ENCODE measurements around the gene ZBTB7C.

ZBTB7C gene

DNA sequence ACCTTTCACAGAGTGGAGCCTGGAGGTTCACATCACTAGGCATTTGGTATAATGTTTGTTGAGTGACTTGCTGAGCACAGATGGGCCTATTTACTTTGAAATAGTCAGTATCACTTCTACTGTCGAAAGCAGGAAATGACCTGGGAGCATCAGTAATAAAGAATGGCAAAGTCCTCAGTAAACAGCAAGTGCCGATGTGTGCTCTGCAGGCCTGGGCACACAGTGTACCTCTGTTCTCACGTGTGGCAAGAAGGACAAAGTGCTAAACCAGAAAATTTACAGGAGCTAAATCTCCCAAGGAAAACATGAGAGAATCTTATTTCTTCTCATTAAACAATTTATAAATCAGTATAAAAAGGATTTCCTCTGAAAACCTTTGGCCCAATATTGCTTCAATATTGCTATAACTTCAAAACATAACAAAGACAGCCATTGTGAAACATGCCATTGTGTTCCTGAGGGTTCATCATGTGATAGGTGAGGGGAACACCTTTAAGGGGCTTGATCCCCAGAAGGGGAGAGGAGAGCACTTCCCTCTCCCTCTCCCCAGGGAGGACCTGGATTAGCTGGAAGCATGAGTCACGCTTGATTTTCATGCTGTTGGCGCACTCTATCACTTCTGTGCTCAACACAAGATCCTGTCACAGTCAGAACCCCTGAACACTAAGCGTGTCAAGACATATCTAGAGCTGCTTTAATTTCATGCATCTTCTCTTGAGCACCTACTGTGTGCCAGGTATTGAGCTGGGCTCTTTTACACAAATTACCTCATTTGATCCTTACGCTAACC lies 347.2 kb downstream of the ZBTB7C start:
- no peak for DNase-seq
- no peaks in the 10 kb centered on the region for H3K36me3 ChIP-seq (ENCODE audit: insufficient read depth, low read length)
- TF ChIP-seq CTCF (IDR thresholded peaks at IDR 0.05; ENCODE audit: borderline replicate concordance, extremely low read depth, low read length, poor library complexity, severe bottlenecking): no peak
- TF ChIP-seq EZH2 (IDR thresholded peaks at IDR 0.05; ENCODE audit: borderline replicate concordance, low read depth, low read length, severe bottlenecking): no peak

DNA sequence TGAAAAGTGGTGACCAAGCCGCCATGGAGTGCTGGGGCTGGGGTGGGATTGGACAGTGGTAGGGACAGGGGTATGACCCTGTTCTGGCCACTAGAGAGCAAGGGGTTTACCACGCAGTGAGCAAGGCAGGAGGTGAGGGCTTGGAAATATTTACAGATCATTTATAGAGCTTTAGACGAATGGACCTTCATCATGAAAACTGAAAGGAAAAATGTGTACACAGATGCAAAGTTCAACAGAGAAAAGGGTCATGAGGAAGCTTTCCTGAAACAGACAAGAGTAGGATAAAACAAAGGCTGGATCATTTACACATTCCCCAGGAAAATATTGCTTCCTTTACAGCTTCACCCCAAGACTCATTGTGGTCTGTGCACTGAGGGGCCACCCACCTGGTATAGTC lies 348.2 kb downstream of the ZBTB7C start:
- no peaks in the 10 kb centered on the region for H3K27me3 ChIP-seq (ENCODE audit: insufficient read depth, low read length, poor library complexity)
- H2AFZ ChIP-seq (ENCODE audit: low read depth, low read length): no peak overlapping the region
- ATAC-seq (ENCODE audit: insufficient read depth, low read depth): no peak
- no peaks in the 10 kb centered on the region for H3K36me3 ChIP-seq (ENCODE audit: insufficient read depth, low read length)
- peaks cover 3% of the 10 kb centered on the region for H4K20me1 ChIP-seq (ENCODE audit: insufficient read depth, low read length)
- no peaks in the 10 kb centered on the region for H3K79me2 ChIP-seq (ENCODE audit: insufficient read depth, low read length)
- no peak overlapping the region for H3K9ac ChIP-seq (ENCODE audit: low read depth, low read length)
- H3K4me1 ChIP-seq (ENCODE audit: insufficient read depth, low read length): no peaks in the 10 kb centered on the region
- no peaks in the 10 kb centered on the region for H3K9me3 ChIP-seq (ENCODE audit: insufficient read depth, low read length, severe bottlenecking)
- DNase-seq: no peak
- no peak overlapping the region for H3K4me3 ChIP-seq (ENCODE audit: low read depth in 1 of 2, low read length in 2 of 2)
- TF ChIP-seq CTCF (IDR thresholded peaks at IDR 0.05; ENCODE audit: borderline replicate concordance, extremely low read depth, low read length, poor library complexity, severe bottlenecking): no peak
- no peak for TF ChIP-seq EZH2 (IDR thresholded peaks at IDR 0.05; ENCODE audit: borderline replicate concordance, low read depth, low read length, severe bottlenecking)
- H3K27ac ChIP-seq (ENCODE audit: low read length): no peak overlapping the region
- no peak overlapping the region for H3K4me2 ChIP-seq (ENCODE audit: insufficient read depth, low read length)

More for the DNA sequence above, 347.2 kb downstream of the ZBTB7C start:
- no peak overlapping the region for H3K4me2 ChIP-seq (ENCODE audit: insufficient read depth, low read length)
- no peak overlapping the region for H3K27ac ChIP-seq (ENCODE audit: low read length)
- no peak overlapping the region for H3K9ac ChIP-seq (ENCODE audit: low read depth, low read length)
- no peak overlapping the region for H3K4me3 ChIP-seq (ENCODE audit: low read depth in 1 of 2, low read length in 2 of 2)
- no peak for ATAC-seq (ENCODE audit: insufficient read depth, low read depth)
- no peaks in the 10 kb centered on the region for H3K4me1 ChIP-seq (ENCODE audit: insufficient read depth, low read length)
- H3K79me2 ChIP-seq (ENCODE audit: insufficient read depth, low read length): no peaks in the 10 kb centered on the region
- H3K27me3 ChIP-seq (ENCODE audit: insufficient read depth, low read length, poor library complexity): no peaks in the 10 kb centered on the region
- H2AFZ ChIP-seq (ENCODE audit: low read depth, low read length): no peak overlapping the region
- H3K9me3 ChIP-seq (ENCODE audit: insufficient read depth, low read length, severe bottlenecking): no peaks in the 10 kb centered on the region
- peaks cover 3% of the 10 kb centered on the region for H4K20me1 ChIP-seq (ENCODE audit: insufficient read depth, low read length)

GRCh38 chr18:48060346-48060745 lies 348.8 kb downstream of the ZBTB7C start:
- TF ChIP-seq CTCF (IDR thresholded peaks at IDR 0.05; ENCODE audit: borderline replicate concordance, extremely low read depth, low read length, poor library complexity, severe bottlenecking) (no peak), EZH2 (IDR thresholded peaks at IDR 0.05; ENCODE audit: borderline replicate concordance, low read depth, low read length, severe bottlenecking) (no peak)
- H3K36me3 ChIP-seq (ENCODE audit: insufficient read depth, low read length): no peaks in the 10 kb centered on the region
- H3K4me3 ChIP-seq (ENCODE audit: low read depth in 1 of 2, low read length in 2 of 2): no peak overlapping the region
- H3K4me1 ChIP-seq (ENCODE audit: insufficient read depth, low read length): no peaks in the 10 kb centered on the region
- no peak overlapping the region for H3K4me2 ChIP-seq (ENCODE audit: insufficient read depth, low read length)
- no peak overlapping the region for H3K9ac ChIP-seq (ENCODE audit: low read depth, low read length)
- DNase-seq (no peak), ATAC-seq (ENCODE audit: insufficient read depth, low read depth) (no peak)
- H3K27me3 ChIP-seq (ENCODE audit: insufficient read depth, low read length, poor library complexity): no peaks in the 10 kb centered on the region
- no peaks in the 10 kb centered on the region for H3K79me2 ChIP-seq (ENCODE audit: insufficient read depth, low read length)
- H4K20me1 ChIP-seq (ENCODE audit: insufficient read depth, low read length): peaks cover 3% of the 10 kb centered on the region
- no peak overlapping the region for H3K27ac ChIP-seq (ENCODE audit: low read length)
- no peak overlapping the region for H2AFZ ChIP-seq (ENCODE audit: low read depth, low read length)
- no peaks in the 10 kb centered on the region for H3K9me3 ChIP-seq (ENCODE audit: insufficient read depth, low read length, severe bottlenecking)
